ENCODE results near the gene NOSTRIN. TPM values are rescaled to one million over a fixed set of nuclear protein-coding genes. Genes with fewer than 3 reads are reported as not detected.
A peak's percentile ranks its signal among the peaks of the same experiment; 100 is the strongest.
"Not testable (repeated sequence)": the region's sequence is repeated elsewhere in the genome, so short reads cannot be mapped to it uniquely, and the experiment has no call there.

Gene NOSTRIN
- total RNA-seq, 4 donors from 2014 or later = 16.3 to 197 (median 70.6) TPM

GRCh38 chr2:168766600-168766999 lies 35.8 kb upstream of the NOSTRIN start:
- no peak for ATAC-seq (ENCODE audit: low FRiP score)
- DNase-seq (ENCODE audit: low spot score) = no peak
- TF ChIP-seq, protein P1, sequence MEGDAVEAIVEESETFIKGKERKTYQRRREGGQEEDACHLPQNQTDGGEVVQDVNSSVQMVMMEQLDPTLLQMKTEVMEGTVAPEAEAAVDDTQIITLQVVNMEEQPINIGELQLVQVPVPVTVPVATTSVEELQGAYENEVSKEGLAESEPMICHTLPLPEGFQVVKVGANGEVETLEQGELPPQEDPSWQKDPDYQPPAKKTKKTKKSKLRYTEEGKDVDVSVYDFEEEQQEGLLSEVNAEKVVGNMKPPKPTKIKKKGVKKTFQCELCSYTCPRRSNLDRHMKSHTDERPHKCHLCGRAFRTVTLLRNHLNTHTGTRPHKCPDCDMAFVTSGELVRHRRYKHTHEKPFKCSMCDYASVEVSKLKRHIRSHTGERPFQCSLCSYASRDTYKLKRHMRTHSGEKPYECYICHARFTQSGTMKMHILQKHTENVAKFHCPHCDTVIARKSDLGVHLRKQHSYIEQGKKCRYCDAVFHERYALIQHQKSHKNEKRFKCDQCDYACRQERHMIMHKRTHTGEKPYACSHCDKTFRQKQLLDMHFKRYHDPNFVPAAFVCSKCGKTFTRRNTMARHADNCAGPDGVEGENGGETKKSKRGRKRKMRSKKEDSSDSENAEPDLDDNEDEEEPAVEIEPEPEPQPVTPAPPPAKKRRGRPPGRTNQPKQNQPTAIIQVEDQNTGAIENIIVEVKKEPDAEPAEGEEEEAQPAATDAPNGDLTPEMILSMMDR (IDR thresholded peaks at IDR 0.05) = no peak

- TF ChIP-seq, protein P1 (IDR thresholded peaks at IDR 0.05) = no peak
- DNase-seq (ENCODE audit: low spot score) (no peak), ATAC-seq (ENCODE audit: low FRiP score) (no peak)
Measured at GRCh38 chr2:168767258-168767657, 35.2 kb upstream of the NOSTRIN start.

GRCh38 chr2:168768357-168768756 lies 34.1 kb upstream of the NOSTRIN start:
- not testable (repeated sequence) for ATAC-seq (ENCODE audit: low FRiP score); DNase-seq (ENCODE audit: low spot score)

DNA sequence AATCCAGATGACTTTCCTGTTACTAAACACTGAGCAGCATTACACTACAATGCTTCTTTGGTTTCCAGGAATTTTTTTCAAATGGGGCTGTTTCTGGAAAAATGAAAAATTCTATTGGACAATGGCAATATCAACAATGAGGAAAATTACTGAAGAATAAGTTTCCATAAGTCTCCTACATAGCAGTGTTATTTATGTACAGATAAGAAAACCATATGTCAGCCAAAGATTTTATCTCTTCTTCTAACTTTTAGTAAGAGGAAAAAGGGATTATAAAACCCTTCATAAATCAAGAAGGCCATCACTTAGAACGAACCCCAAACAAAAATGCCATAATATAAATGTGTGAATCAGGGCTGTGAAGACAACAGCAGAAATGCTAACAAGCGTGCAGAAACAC lies 31.6 kb upstream of the NOSTRIN start:
- ATAC-seq (ENCODE audit: low FRiP score) = no peak
- DNase-seq (ENCODE audit: low spot score) = no peak
- TF ChIP-seq, protein P1 (IDR thresholded peaks at IDR 0.05) = no peak

DNA sequence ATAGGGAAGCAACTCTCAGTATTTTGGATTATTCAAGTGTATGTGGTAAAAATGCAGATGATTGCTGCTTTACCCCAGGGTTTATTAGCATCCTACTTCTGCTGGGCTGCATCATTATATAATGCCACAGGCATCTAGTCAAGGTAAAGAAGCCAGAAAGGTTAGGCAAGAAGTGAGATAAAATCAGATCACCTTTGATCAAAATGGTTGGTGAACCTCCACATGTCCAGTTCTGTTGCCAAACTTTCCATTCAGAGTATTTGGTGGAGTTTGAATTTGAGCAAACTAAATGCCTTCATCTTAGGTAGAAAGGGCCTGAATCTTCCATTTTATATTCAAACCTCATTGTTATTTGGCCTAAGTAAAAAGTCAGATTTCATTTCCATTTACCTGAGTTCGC lies 29.7 kb upstream of the NOSTRIN start:
- no peak for DNase-seq (ENCODE audit: low spot score)
- no peak for ATAC-seq (ENCODE audit: low FRiP score)
- TF ChIP-seq, protein P1 (IDR thresholded peaks at IDR 0.05) = no peak

DNA sequence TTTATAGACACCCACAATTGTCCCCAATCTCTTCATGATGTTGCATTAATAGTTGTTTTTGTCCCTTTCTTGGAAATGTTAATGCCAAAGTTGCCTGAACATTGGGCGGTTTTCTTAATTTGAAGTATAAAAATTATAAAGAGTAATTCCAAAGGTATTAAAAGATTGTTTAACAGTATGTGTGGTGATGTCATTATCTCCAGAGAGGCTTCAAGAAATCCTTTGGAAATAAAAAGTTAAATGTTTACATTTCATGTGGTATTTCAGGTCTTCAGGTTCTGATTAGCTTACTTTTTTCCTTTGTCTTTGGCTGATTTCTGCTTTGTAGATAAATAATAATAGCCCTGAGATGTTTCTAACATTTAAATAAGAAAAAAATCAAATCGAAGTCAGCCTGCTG lies 29.3 kb upstream of the NOSTRIN start:
- ATAC-seq (ENCODE audit: low FRiP score) (no peak), DNase-seq (ENCODE audit: low spot score) (no peak)
- TF ChIP-seq, protein P1 (IDR thresholded peaks at IDR 0.05) = no peak

GRCh38 chr2:168773719-168774521 lies 28.5 kb upstream of the NOSTRIN start:
- DNase-seq (ENCODE audit: low spot score) = no peak
- TF ChIP-seq, protein P1 (IDR thresholded peaks at IDR 0.05) = no peak
- peak; percentile 89 for ATAC-seq (ENCODE audit: low FRiP score)
